ENCODE measurements around the gene TMEM126A. TPM values are rescaled to one million over a fixed set of nuclear protein-coding genes. Genes with fewer than 3 reads are reported as not detected.
"Not testable (repeated sequence)": the region's sequence is repeated elsewhere in the genome, so short reads cannot be mapped to it uniquely, and the experiment has no call there.

The TMEM126A gene
- total RNA-seq, 6 experiments from 2014 or later, result 32.0 to 52.4 (median 48.2) TPM

DNA sequence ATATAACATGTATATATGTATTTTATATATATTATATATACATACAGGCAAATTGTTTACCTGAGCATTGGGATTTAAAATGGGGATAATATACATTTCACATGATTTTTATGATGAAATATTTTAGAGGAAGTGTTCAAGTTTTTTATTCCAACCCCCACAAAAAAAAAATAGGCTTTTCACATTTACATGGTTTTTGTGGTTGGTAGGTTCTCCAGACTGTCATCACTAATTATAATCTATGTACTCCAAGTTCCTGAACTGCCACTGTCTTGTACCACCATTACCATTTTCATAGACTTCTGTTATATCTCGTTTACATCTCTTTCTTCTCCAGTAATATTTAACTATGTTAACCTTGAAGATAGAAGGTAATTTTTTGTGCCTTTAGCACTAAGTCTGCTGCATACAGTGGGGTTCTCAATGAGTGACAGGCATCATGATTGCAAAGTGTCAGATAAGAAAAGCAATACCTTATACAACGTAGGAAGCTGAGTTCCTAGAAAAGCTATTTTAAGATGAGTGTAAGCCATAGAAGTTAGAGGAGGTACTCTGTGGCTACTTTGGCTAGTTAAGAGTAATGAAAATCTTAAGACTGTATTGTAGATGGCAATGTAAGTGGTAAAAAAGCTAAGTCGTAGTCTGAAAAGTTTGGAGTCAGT, 5.2 kb downstream of the TMEM126A start:
- no peak for DNase-seq
- no peak overlapping the region for H3K4me3 Mint-ChIP-seq
- peaks cover 6% of the 10 kb centered on the region for H3K36me3 Mint-ChIP-seq (ENCODE audit: low read depth)
- H3K27me3 Mint-ChIP-seq (ENCODE audit: insufficient read depth), result no peaks in the 10 kb centered on the region; the same call in 1 of the 2 replicates
- no peaks in the 10 kb centered on the region; the same call in 1 of the 2 replicates for H3K9me3 Mint-ChIP-seq
- no peak overlapping the region for H3K27ac Mint-ChIP-seq
- TF ChIP-seq, protein P1, sequence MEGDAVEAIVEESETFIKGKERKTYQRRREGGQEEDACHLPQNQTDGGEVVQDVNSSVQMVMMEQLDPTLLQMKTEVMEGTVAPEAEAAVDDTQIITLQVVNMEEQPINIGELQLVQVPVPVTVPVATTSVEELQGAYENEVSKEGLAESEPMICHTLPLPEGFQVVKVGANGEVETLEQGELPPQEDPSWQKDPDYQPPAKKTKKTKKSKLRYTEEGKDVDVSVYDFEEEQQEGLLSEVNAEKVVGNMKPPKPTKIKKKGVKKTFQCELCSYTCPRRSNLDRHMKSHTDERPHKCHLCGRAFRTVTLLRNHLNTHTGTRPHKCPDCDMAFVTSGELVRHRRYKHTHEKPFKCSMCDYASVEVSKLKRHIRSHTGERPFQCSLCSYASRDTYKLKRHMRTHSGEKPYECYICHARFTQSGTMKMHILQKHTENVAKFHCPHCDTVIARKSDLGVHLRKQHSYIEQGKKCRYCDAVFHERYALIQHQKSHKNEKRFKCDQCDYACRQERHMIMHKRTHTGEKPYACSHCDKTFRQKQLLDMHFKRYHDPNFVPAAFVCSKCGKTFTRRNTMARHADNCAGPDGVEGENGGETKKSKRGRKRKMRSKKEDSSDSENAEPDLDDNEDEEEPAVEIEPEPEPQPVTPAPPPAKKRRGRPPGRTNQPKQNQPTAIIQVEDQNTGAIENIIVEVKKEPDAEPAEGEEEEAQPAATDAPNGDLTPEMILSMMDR (IDR thresholded peaks at IDR 0.05), result no peak
- H3K4me1 Mint-ChIP-seq (ENCODE audit: low read depth), result peaks cover 12% of the 10 kb centered on the region

DNA sequence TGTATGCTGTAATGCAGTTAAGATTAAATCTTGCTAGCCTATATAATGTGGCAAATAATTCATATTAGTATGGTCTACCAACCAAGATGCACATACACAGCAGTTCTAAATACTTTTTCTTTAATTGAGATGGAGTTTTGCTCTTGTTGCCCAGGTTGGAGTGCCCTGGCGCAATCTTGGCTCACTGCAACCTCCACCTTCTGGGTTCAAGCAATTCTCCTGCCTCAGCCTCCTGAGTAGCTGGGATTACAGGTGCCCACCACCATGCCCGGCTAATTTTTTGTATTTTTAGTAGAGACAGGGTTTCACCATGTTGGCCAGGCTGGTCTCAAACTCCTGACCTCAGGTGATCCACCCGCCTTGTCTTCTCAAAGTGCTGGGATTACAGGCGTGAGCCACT, 6.6 kb downstream of the TMEM126A start:
- H3K36me3 Mint-ChIP-seq (ENCODE audit: low read depth), result peaks cover 14% of the 10 kb centered on the region
- peaks cover 18% of the 10 kb centered on the region for H3K4me1 Mint-ChIP-seq (ENCODE audit: low read depth)
- not testable (repeated sequence) for H3K9me3 Mint-ChIP-seq; DNase-seq; H3K4me3 Mint-ChIP-seq; H3K27me3 Mint-ChIP-seq (ENCODE audit: insufficient read depth); H3K27ac Mint-ChIP-seq

- H3K4me3 Mint-ChIP-seq, result no peak overlapping the region
- peaks cover 37% of the 10 kb centered on the region for H3K36me3 Mint-ChIP-seq (ENCODE audit: low read depth)
- H3K4me1 Mint-ChIP-seq (ENCODE audit: low read depth), result peaks cover 35% of the 10 kb centered on the region
- DNase-seq, result no peak
- H3K27me3 Mint-ChIP-seq (ENCODE audit: insufficient read depth), result no peaks in the 10 kb centered on the region
- TF ChIP-seq, protein P1 (IDR thresholded peaks at IDR 0.05), result no peak
- H3K9me3 Mint-ChIP-seq, result no peaks in the 10 kb centered on the region
- H3K27ac Mint-ChIP-seq, result no peak overlapping the region
Observed at GRCh38 chr11:85656777-85657176, 9.0 kb downstream of the TMEM126A start.

DNA sequence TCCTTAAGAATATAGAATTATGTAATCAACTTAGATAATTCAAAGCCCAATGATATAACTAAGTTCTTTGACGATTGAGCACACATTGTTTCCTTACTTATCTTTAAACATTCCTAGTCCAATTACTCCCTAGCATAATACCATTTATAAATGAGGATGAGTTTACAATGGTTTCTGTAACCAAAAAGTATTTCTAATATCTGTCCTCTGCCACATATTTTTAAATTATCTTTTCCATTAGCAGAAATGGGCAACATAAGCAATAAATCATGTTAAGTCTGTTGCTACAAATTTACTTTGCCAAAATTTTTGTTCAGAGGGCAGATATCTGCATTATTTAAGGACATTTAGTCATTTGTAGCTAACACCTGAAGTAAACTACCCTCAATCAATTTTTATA, 10.4 kb downstream of the TMEM126A start:
- H3K4me3 Mint-ChIP-seq, result no peak overlapping the region
- H3K4me1 Mint-ChIP-seq (ENCODE audit: low read depth), result peaks cover 35% of the 10 kb centered on the region
- no peak overlapping the region for H3K27ac Mint-ChIP-seq
- H3K27me3 Mint-ChIP-seq (ENCODE audit: insufficient read depth), result no peaks in the 10 kb centered on the region
- H3K36me3 Mint-ChIP-seq (ENCODE audit: low read depth), result peaks cover 44% of the 10 kb centered on the region
- DNase-seq, result no peak
- TF ChIP-seq, protein P1 (IDR thresholded peaks at IDR 0.05), result no peak
- no peaks in the 10 kb centered on the region for H3K9me3 Mint-ChIP-seq

DNA sequence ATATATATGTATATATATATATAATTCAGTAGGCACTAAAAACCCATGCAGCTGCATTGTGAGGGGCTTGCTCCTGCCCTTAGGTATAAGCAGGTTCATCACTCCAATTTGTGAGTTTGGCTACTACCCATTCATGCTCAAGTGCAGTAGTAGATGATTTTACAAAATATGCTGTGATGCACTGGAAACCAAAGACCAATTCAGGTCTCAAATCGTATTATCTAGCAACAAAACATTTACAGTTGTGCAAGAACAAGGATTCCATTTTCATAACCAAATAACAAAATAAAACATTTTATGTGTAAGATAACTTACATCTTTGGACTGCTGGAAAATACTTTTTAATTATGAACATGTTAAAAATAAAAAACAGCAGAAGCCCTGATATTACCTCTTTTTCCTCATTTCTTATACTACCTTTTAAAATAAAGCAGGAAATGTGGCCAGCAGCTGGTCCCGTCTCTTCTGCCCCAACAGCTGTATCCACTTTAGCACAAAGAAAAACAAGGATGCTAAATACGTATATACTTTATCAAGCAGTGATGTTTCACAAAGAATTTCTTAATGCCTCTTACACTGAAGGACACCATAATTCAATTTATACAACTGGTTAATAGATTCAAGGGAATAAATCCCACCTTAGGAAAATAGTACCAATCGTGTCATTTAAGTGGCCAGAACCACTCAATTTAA, 14.4 kb downstream of the TMEM126A start:
- peak overlapping the region; percentile 98 for H3K4me3 Mint-ChIP-seq
- H3K4me1 Mint-ChIP-seq (ENCODE audit: low read depth), result peaks cover 47% of the 10 kb centered on the region
- H3K9me3 Mint-ChIP-seq, result no peaks in the 10 kb centered on the region
- no peak for DNase-seq
- 0 out of 2 replicates have a peak, but pooled peaks cover 3% of the 10 kb centered on the region for H3K27me3 Mint-ChIP-seq (ENCODE audit: insufficient read depth)
- TF ChIP-seq, protein P1 (IDR thresholded peaks at IDR 0.05), result no peak
- H3K27ac Mint-ChIP-seq, result peak overlapping the region; percentile 46; the same call in 1 of the 2 replicates
- H3K36me3 Mint-ChIP-seq (ENCODE audit: low read depth), result peaks cover 56% of the 10 kb centered on the region

All from HFFc6 (cell line).